GM21390 (cell line): ENCODE results near the gene DHH.
"Not testable (repeated sequence)": the region's sequence is repeated elsewhere in the genome, so short reads cannot be mapped to it uniquely, and the experiment has no call there.

Experiments
- ATAC-seq: cut with Tn5 transposase; IDR thresholded peaks from one replicate; pipeline ENCODE4 v1.9.1; 2021; ENCODE audit not compliant: unreplicated experiment

Gene DHH

DNA sequence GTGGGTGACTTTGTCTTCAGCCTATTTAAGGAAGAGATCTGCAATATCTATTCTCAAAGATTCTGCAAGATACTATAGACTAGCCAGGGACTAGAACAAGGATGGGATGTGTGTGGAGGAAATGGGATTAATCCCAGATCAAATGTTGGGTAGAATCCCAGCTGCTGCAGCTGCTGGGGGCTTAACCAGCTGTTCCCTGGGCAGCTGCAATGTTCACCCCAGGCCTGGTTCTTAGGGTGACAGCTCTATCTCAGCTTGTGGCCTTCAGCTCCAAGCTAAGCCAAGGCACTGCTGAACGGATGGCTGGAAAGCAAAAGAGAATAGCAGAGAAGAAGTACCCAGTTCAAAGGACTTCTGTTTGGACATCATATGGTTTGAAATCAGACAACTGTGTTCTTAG, 14.8 kb downstream of the DHH start:
- no peak for ATAC-seq

DNA sequence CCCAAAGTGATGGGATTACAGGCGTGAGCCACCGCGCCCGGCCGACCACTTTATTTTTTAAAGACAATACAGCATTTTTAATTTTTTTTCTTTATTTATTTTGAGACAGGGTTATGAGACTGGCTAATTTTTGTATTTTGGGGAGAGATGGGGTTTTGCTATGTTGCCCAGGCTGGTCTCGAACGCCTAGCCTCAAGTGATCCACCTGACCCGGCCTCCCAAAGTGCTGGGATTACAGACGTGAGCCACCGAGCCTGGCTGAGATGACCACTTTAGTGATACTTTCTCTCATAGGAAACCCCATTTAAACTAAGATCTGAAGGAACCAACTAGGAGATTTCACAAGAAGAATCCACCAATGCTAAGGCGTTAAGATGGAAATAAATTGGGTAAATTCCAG, 23.6 kb downstream of the DHH start:
- no peak for ATAC-seq

DNA sequence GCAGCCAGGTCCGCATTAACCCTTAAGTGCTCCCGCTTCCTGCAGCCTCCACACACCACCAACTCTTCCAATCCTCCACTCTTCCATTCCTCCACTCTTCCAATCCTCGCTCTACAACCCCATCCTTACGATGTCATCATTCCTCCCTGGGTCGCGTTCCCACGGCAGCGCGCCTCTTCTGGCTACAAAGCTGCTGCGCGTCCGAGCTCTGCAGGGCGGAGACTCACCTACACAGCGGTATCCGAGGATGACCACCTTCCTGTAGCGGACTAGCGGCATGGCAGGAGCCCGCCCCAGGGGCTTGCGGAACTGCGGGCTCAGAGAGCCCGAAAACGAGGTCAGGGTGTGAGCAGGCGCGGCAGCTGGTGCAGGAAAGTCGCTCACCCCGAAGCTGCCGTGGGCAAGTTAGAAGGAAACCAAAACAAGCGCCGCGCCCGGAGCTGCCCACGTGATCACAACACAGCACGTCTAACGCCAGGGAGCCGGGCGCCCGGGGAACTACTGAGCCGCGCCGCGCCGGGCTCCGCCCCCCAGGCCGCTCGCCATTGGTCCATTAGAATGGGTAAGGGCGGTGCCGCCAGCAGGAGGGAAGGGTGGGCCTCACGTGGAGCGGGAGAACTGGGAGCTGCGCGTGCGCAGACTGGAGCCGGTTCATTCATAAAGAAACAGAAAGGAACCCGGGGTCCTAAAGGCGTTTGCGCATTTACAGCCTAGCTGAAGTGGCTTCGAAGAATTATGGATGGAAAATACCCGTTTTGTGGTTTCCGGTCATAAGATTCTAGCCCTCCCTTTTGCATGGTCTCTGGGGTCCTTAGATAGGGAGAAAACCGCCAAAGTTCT, 24.9 kb downstream of the DHH start, which contains the start of gene RHEBL1:
TSS of gene RHEBL1 (minus strand) at position 473 of the 840 bp plus-strand sequence. CDS start at position 279, 194 bp downstream.
- ATAC-seq: peak; percentile 97

DNA sequence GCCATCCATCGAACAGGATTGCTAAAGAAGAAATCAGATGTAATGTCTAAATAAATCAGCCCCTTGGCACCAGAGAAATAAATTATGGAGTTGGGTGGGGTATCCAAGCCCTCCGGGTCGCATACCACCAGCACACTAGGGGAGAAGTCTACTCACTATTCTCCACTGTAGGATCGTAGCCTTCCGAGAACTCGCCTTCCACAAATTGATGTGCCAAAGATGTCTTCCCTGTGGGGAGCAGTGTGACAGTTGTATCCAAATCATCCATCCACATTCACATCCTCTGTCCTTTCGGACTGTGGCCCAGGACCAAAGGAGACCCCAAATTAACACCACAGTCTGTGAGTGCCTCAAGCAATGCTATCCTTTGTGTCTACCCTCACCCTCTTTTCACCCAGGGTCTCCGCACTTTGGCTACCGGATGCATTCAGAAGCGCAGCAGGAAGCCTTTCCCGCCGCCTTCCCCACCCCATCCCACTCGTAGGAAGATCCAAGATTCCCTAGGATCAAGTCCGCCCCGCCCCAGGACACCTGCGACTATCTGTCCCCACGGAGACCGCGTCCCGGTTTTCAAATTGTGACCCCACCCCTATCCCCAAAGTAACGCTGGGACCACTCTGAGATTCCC, 25.6 kb downstream of the DHH start:
- ATAC-seq: no peak

DNA sequence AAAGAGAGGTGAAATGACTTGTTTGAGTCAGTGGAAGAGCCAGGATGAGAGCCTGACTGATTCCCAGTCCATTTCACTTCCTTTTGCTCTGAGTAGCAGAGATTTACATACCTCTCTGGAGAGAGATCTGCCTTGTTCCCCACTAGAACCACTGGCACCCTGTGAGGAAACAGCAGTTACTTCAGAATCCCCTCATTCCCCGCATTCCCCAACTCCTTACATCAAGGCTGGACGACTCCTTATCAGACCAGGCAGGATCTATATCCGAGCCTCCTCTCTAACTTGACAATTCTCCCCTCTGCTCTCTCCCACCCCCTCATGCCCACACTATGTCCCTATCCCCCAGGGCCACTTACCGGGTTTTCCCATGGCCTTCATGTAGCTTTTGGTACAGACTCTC, 28.5 kb downstream of the DHH start:
- no peak for ATAC-seq

DNA sequence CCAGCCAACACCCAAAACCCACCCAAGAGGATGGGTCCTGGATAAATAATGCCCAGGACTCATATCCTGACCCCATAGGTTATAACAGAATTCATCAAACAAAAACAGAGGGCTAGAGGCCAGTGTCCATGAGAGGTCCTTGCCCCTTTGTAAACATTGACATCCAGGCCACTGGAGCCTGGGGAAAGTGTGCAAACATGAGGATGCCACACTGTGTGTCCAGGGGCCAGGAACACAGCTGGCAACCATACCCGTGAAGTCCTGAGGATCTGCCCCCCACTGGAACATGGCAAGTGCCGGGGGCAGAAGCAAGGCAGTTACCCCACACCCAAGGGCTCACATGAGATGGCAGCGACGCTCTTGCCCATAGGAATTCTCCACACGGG, 29.8 kb downstream of the DHH start:
- ATAC-seq: no peak

DNA sequence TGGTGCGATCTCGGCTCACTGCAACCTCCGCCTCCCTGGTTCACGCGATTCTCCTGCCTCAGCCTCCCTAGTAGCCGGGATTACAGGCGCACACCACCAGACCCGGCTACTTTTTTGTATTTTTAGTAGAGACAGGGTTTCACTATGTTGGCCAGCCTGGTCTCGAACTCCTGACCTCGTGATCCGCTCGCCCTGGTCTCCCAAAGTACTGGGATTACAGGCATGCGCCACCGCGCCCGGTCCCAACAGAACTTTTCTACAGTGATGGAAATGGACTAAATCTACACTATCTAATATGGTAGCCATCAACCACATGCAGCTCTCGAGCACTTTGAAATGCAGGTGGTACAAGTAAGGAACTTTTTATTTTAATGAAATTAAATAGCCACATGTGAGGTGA, 32.7 kb downstream of the DHH start:
- ATAC-seq: not testable (repeated sequence)

DNA sequence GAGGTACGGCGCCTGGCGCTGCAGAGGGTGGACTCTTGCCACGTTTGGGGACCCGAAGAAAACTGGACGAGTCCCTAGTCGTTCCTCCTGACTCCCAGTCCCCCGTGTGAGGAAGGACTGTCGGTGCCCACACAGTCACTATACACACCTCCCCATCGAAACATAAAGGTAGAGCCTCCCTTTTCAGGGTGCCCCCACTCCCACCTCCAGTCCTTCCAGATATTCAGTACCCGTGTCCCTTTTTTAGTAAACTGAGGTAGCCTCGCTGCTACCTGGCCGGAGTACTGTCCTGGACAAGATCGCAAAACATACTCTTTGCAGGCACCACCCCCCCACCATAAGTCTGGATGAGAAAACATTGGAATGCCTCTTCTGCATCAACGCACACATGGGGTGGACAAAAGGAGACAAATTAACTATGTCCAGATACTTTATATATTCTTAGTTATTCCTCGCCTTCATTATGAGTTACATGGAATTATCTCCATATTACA, 33.4 kb downstream of the DHH start:
- ATAC-seq: no peak

DNA sequence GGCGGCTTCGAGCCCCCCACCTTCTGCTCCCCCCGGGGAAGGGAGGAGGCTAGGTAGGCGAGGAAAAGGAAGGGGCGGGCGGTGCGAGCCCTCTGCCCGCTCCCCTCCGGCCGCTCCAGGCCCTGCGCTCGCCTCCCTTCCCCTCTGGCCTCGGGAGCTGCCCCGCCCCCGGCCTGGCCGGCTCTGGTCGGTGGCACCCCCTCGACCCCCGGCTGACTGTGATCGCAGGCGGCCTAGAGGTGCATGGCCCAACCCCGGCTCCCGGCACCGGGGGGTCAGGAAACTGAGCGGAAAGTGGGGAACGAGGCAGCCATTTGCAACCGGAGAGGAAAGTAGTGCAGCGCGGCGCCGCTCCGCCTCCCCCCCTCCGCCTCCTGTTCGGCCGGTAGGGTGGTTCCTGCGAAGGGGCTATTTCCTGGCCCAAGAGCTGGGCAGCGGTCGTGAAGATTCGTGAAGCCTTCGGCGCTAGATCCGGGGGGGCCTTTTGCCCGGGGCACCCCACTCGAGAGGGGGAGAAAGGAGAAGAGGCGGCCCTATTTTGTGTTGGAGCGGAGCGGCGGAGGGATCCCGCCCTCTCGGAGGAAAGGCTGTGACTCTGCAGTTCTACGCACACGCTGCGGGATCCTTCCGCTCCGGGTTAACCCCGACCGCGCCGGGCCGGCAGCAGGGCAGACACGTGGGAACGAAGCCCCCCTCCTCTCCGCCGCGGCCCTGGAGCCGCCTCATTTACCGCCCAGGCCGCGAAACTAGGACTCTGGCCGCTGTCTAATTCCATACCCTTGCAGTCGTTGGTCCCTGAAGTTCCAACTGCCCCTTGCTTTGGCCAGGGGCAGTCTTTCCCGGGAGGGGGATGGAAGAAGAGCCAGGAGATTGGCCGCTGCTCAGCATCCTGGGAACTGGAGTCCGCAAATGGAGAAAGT, 34.1 kb downstream of the DHH start, which contains the start of gene KMT2D:
TSS of gene KMT2D (minus strand) at position 558 of the 920 bp plus-strand sequence. CDS start 5,470 bp downstream, outside the sequence.
- ATAC-seq: peak; percentile 50

DNA sequence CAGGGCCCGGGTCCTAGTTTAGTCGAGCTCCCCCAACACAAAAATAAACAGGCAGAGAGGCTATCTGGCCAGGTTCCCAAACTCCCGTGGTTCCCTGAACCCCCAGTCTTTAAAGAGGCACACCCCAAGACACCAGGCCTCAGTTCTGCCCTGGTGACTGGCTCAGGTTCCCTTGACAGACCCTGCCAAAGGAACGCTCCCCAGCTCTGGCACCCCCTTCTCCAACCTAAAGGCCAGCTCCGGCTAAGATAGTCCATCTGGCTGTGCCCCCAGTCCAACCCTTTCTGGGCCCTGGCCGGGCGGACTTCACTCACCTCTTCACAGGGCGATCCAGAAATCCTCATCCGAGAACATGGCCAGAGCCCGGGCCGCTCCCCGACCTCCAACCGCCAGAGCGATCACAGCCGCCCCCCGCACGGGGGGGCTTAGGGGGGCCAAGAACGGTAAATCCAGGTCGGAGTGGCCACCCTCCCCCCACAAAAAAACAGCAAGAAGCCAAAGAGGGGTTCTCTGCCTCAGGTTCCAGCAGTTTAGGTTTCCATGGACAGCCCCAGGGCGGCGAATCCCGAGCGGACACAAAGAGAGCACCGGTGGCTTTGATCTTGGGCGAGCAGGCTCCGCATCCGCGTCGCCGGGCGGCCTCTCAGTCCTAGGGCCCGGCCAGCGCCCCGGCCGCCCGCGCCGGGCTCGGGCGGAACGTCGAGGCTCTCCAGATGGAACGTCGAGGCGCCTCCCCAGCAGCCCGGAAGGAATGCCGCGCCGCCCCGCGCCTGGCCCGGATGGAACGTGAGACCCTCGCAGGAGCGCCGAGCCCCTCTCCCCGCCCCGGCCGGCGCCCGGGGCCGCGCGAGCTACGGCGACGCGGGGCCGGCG, 35.1 kb downstream of the DHH start:
- ATAC-seq: peak; percentile 9

DNA sequence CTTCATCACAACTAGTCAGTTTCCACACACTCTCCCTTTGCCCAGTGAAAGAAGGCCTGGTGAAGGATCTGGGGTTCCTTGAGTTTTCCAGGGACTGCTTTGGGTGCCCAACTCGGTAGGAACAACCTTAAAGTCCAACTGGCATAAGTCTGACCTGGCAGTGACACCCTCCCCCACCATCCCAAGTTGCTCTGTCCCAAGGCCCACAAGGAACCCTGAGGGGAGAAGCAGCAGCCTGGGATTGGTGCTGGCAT, 35.6 kb downstream of the DHH start:
- ATAC-seq: no peak

DNA sequence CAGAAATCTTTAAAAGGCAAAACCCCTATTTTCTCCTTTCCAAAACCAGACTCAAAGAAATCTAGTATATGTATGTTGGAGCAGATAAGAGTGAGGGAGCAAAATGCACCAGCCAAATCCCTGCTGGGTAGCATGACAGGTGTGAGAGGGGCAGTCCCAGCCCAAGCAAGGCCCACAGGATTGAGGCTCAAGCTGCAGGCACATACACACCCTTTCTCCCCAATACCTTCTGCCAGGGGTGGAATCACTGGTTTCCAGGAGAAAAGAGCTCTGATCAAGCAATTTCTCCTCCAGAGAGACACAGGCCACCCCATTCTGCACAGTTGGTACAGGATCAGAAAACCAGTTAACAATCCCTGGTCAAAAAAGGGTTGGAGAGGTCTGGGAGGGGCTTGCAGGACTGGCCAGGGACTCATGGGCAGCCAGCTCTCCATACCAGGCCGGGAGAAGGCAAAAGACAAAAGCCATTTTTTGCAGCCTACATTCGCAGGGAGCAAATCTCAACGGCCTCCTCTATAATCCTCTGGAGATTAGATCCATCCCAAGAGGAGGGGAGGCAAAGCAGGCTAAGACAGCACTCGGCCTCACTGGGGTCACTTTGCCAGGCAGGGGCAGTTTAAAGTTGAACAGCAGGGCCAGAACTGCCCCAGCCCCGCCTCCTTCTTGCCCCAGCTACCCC, 36.1 kb downstream of the DHH start:
- no peak for ATAC-seq

DNA sequence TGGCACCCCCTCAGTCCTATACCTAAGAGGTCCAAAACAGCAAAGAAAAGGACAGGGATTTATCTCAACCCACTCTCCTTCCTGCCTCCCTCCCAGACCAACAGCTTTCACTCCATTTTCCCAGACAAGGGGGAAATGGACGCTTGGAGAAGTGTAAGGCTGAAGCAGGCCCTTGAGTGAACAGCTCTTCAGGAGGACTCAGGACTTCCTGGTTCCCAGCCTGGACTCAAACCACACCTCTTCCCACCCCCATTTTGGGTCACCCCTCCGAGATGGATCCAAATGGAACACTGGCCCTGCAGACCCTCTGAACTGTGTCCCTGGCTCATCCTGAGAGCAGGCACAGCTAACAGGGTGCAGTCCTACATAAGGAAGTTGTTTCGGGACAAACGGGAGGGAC, 36.7 kb downstream of the DHH start:
- ATAC-seq: no peak

DNA sequence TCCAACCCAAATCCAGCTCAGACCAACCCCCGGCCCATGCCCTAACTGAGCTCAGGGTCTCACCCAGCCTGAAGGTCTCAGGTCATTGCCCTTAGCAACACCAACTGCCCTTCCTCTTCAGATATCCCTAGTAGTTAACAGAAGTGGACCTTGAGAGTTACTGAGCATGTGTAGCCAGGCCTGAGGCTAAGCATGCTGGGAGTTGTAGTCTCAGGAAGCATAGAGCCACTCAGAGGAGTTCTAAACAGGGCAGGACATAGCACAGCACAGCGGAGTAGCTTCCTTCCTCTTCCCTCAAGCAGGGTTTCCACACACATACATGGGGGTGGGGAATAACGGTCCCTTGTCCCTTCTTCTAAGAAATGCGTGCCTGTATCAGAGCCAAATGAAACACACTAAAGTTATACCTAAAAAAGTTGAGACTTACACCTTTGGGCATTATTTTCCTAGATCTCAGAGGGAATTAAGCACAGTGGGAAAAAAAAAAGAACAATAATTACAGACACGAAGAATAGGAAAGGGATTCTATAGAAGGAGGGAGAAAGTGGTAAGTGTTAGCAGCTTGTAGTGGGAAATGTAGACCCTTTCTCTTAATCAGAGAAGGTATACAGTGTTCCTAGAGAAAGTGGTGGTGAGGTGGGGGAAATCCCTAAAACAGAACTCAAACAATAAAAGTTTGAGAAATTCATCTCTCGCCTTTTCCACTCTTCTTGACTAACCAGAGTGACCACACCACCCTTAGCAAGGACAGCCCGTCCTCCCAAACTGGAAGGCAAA, 38.4 kb downstream of the DHH start:
- peak; percentile 69 for ATAC-seq

DNA sequence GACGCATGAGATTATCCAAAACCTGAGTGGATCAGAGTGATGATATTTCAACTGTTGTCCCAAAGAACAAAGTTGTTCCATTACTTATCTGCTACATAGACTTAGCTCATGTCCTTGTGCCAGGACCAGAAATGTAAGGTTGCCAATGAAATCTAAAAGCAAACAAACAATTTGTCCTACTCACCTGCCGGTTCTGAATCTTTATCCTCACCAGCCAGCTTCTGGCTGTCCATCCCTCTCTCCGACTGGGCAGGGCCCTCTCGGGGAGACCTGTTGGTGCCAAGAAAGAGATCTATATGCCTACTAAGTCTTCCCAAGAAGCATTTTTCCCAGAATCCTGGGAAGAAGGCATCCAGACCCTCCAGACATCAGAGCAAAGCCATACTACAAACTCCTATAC, 39.5 kb downstream of the DHH start:
- no peak for ATAC-seq

DNA sequence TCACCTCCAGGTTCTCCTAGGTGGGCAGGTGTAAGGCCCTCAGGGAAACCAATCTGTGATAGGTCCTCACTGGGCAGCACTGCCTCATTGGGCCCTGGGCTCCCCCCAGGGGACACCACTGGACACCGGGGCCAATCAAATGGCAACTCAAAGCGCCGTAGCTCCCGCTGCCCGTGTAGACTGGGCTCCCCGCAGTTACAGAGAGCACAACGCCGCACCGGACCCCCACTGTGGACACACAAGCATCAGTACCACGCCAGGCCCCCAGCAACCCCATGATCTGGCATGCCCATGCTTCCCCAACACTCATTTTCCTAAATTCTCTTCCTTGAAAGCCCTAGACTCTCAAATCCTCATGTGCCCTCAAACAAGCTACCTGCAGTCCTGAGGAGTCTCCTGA, 40.1 kb downstream of the DHH start:
- no peak for ATAC-seq

DNA sequence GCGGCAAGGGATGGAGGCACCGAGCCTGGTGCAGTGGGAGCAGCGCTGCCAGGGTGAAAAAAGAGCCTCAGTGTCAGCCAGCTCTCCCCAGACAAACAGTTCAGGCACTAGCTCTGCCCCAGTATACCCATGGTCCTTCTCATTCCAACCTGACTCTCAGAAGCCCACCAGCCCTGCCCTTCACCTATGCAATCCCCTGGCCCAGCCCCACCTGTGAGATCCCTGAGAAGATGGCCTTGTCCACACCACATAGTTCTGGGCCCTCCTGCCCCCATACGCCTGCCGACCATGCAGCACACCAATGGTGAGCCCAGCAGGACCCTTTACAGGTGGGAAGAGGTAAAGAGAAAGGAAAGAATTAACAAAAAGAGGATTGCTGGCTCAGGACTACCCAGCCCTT, 40.5 kb downstream of the DHH start:
- ATAC-seq: no peak

DNA sequence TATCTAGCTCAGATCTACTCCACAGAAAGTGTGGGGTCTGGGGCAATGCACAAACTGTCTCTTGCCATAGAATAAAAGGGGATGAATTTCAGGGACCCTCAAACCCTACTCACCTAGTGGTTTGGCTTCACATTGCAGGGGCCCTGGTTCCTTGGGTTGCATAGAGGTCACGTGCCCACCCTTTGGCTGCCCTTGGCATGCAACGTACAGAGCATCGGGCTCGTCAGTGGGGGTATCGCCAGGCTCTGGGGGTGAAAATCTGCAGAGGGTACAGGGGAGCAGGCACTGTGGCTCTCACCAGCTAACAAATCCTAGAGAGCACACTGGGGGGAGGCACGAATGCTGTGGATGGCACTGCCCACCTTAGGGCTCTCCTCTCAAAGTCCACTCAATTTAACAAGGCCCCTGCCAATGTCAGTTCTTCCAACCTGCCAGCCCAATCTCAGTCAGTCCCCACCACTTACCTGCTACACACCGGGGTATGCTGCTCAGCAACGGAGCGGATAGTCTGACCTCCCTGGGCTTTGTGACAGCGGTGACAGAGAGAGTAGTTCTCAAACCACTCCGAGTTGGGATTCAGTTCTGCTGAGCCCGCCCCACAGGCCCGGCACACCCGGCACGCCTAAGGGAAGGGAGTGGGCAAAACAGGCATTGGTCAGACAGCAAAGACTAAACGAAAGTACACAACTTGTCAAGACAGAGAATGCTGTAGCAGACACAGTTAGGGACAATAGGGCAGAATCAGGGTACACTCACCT, 42.0 kb downstream of the DHH start:
- no peak for ATAC-seq
